ENCODE measurements around the gene PARL.

PARL gene

DNA sequence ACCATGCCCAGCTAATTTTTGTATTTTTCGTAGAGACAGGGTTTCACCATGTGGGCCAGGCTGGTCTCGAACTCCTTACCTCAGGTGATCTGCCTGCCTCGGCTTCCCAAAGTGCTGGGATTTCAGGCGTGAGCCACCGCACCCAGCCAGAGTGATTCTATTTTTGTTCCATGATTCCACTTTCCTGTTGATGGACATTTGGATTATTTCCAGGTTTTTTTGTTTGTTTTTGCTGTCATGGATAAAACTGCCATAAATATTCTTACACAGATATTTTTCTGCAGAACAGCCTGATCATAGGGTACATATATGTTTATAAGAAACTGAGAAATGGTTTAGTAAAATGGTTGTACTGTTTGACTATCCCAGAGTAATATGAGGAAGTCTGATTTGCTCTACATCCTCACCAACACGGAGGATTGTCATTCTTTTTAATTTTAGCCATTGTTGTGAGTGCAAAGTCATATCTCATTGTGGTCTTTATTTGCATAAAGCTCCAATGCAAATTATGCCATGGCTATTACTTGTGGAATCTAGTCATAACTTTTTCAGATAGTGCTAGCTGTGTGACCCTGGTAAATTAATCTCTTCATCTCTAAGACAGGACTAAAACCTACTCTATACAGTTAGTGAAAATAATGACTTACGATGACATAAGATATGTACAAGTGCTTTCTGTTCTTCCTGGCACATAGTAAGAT is 102.0 kb downstream of the PARL start:
- no peak for DNase-seq

DNA sequence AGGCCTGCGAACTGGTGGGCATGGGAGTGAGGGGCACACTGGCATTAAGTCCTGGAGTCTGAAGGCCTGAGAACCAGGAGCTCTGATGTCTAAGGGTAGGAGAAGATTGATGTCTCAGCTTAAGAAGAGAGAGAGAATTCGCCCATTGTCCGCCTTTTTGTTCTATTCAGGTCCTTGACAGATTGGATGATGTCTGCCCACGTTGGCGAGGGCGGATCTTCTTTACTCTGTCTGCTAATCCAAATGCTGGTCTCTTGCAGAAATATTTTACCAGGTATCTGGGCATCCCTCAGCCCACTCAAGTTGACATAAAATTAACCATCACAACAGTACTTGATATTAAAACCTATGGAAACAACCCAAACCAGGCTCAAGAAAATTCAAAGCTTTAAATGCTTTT is 103.4 kb downstream of the PARL start:
- DNase-seq: no peak

DNA sequence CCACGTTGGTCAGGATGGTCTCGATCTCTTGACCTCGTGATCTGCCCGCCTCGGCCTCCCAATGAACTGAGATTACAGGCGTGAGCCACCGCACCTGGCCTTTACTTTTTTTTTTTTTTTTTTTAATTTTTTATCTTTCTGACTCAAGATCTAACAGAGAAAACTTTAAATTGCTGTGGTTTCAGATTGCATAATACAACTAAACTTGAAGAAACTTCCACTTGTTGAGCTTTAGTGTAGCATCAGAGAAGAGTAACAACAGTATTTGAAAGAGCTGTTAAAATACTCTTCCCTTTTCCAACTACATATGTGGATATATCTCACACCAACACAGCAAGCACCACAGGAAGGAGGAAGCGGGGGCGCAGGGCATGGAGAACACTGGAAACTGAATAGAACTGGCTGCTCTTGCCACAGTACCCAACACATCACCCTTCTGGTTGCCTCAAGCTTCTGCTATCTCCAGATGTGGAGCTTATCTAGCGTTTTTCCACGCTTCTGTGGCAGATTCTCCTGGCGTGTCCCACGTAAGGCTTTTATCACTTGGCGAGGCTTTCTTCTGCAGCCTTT is 104.7 kb downstream of the PARL start:
- no peak for DNase-seq

Measured in T1000 (cell line).